Adipose tissue (tissue), 3 donors: ENCODE measurements around the gene PDE4B. TPM values are rescaled to one million over a fixed set of nuclear protein-coding genes. Genes with fewer than 3 reads are reported as not detected.
"Not testable (repeated sequence)": the region's sequence is repeated elsewhere in the genome, so short reads cannot be mapped to it uniquely, and the experiment has no call there.

ENCODE experiments used
- H3K27ac ChIP-seq: one replicate; pipeline ENCODE4 v1.5.1; 2013; ENCODE audit warnings: low read depth, low read length
- WGBS, 3 donors: extraction: QIAGEN DNeasy Blood & Tissue Kit; methylation state at CpG; one replicate each; pipeline ENCODE4 v1.1.7; 2013; 5-methylcytosine and 5-hydroxymethylcytosine counted together
- polyA plus RNA-seq, 3 donors: library from polyadenylated mRNA; stranded (reverse); fragments of 200-250 nt; gene quantifications; one replicate each; pipeline ENCODE4 v1.2.3, GENCODE V29; 2013
- donor health status: healthy with polysubstance abuse.
- donor health status: Bipolar disorder and iron deficiency.
- donor health status: healthy.

The PDE4B gene
- polyA plus RNA-seq, 3 donors, result 1.3 to 10.0 (median 9.4) TPM

DNA sequence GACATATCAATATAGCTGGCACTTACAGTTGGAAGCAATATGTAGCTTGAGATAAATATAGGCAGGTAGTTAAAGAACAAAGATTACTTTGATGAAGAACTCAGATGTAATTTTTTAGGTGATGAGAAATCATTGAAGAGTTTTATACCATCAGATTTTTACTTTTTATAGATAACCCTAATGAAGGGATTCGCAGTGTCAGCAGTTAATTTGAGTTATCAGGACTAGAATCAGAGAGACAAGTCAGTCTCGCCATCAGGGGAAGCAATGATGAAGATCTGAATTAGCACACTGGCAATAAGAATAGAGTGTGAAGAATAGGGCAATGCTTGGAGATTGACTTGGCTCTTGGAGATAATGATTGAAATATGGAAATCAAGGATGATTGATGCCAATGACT, 342.5 kb downstream of the PDE4B start:
- H3K27ac ChIP-seq, result no peak overlapping the region
- WGBS, 3 donors, result 75 to 92% (median 90%) methylated on average over 2 of the region's 2 CpGs

DNA sequence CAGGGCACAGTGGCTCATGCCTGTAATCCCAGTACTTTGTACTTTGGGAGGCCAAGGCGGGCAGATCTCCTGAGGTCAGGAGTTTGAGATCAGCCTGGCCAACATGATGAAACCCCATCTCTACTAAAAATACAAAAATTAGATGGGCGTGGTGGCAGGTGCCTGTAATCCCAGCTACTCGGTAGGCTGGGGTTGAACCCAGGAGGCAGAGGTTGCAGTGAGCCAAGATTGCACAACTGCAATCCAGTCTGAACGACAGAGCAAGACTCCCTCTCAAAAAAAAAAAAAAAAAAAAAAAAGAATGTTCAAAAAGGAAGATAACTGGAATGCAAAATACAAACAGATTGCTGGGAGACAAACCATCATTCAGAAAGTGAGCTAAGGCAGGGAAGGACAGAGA, 343.7 kb downstream of the PDE4B start:
- not testable (repeated sequence) for H3K27ac ChIP-seq
- WGBS, 3 donors, result 61 to 69% (median 69%) methylated on average over 4 of the region's 4 CpGs

DNA sequence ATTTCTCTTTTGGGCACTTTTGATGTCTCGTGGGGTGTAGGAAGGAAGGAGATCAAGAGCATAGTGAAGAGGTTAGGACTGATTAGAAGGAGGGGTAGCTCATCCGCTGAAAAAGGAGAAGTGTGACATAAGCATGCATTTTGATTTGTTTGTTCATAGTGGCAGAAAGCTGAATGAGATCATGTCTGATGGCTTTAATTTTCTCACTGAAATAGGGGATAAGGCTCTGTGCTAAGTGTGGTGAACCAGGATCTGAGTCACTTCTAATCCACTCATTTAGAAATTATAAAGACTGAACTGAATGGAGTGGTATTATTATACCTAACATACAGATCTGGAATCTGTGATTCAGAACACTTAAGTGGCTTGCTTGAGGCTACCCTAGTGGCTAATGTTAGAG, 344.5 kb downstream of the PDE4B start:
- WGBS, 3 donors, result 37 to 66% (median 55%) methylated on average over 2 of the region's 2 CpGs
- H3K27ac ChIP-seq, result no peak overlapping the region

DNA sequence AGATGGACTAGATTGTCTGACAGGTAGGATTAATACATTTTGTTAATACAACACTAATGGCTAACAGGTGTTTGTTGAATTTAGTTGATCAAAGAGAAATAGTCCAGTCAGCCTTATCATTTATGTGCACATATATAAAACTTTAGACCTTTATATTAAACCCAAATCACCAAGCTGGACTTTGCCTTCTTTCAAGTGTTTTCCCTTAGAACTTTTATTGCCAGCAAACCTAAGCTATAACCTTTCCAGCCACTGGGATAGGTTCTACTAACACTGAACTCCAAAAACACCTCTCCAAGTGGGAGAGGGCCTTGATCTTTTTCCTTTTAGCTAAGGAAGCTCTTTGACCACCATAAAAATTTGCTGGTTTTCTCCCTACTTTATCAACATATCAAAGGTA, 345.9 kb downstream of the PDE4B start:
- H3K27ac ChIP-seq, result no peak overlapping the region

DNA sequence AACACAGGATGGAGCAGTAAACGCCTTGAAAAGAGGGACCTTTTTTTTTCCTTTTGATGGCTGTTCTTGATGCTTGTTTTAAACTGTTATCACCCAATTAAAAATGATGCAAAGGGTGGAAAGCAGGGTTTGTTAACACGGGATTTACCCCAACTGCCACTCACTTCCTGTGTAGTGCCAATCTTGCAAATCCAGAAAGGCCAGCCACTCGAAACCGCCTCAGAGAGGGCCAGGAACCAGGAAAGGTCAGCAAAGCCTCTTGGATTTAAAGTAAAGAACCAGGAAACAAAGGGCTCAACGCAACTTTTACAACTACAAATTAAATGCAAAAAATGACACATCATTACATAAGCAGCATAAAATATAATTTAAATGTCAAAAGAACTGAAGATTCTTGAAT, 347.4 kb downstream of the PDE4B start:
- 51 to 59% (median 55%) methylated on average over 5 of the region's 5 CpGs for WGBS, 3 donors

DNA sequence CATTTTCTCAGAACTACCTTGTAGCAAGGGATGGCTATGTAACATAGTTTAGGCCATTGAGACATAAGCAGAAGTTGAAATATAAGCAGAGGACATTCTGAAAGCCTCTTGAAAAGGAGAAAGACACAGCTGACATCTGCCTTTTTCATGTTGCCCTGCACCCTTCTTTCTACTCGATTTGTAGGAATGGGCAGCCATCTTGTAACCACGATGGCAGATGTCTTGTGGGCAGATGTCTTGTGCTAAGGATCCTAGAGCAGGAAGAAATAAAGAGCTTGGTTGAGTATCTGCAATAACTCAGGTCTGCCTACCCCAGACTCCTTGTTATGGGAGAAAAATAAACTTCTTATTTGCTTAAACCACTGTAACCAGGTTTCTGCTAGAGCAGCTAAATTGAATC, 351.0 kb downstream of the PDE4B start:
- WGBS, 3 donors, result 38 to 50% (median 38%) methylated on average over 2 of the region's 2 CpGs
- H3K27ac ChIP-seq, result no peak overlapping the region

More for the DNA sequence above, 347.4 kb downstream of the PDE4B start:
- H3K27ac ChIP-seq, result no peak overlapping the region

DNA sequence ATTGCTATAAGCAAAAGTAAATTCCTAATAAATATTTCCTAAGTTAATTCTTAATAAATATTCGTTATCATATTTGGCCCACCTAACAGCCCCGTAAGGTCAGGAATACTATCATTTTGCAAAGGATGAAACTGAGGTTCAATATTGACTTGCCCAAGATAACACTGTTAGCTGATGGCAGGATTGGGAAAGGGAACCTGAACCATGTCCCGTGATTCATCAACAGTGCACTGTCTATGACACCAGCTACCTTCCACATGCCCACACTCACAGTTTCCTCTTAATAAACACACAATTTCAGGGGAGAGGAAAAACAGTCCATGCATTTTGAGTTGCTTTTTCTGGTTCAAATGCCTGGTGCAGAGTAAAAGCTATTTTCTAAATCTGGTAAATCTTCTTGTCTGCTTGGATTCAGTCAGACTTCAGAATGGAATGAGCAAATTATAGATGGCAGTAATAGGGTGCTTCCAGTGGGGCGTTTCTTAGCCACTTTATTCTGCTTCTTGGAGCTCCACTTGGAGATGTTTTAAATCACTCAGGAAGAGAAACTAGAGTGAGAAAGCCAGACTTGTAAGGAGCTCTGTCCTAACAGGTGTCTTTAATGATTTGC, 354.6 kb downstream of the PDE4B start:
- 61 to 89% (median 89%) methylated on average over 4 of the region's 4 CpGs for WGBS, 3 donors
- H3K27ac ChIP-seq, result no peak overlapping the region

DNA sequence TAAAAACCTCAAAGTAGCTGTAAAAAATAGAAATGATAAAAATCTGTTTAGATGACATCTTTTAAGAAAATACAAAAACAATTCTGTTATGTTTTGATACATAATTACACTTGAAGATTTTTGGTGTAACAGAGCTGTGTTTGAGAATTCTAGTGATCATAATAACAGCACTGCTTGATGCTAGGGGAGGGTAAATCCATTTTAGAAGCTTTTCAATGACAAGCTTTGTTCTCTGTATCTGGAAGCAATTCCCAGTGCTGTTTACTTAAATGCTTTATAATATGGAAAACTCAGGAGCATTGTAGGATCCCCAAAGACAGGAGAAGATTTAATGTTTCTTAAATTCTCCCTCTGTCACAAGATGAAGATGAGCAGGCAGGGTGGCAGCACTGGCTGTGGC, 359.3 kb downstream of the PDE4B start:
- H3K27ac ChIP-seq, result no peak overlapping the region

DNA sequence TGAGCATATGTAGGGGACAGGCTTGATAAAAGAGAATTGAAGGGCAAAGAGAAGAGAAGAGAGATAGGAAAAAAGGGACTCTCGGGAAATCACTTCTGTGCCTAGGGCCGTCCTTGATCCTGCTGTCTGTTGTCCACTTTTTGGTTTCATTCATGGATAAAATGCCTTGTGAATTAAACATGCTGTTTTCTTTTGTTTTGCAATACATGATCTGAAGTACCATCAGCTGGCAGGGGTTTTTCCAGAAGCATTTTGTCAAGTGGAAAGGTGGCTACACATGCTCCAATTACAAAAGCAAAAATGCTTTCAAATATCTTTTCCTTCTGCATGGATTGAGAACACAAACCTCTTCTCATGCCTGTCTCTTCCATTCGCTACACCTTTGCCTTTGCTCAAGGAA, 361.7 kb downstream of the PDE4B start:
- 61 to 81% (median 68%) methylated on average over 3 of the region's 3 CpGs for WGBS, 3 donors
- H3K27ac ChIP-seq, result no peak overlapping the region

DNA sequence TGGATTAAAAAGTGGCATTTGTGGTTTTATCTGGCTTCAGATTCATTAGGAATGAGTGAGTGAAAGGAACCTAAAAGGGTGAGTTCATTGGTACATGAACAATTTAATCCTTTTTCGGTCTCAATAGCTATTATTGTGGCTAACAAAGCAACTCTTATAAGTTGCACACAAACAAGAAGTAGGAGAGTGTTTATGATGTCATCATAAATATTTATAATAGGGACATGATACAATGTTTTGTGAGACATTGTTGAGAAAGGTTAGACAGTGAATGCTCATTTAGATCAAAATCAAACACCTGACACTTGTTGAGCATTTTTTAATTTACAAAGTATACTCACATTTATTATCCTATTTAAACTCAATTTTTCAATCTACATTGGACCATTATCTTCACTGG, 363.4 kb downstream of the PDE4B start:
- 76 to 94% (median 87%) methylated on average over 1 of the region's 1 CpG for WGBS, 3 donors
- H3K27ac ChIP-seq, result no peak overlapping the region

DNA sequence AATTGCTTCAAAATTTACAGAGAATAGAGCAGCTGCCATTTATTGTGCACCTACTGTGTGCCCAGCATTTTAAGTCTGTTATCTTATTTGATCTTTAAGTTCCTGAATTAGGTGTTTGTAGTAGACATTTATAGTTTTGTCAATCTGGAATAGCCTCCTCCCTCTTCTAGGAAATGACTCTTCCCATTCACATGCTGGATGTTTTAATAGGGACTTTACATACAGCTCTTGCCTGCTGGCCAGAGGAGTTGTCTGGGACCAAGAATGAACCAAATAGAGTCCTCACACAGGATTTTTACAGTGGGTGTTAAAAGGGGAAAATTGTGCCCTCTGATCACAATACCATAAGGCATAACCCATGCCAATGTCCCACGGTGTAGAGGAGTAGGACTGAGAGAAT, 367.1 kb downstream of the PDE4B start:
- H3K27ac ChIP-seq, result no peak overlapping the region
- WGBS, 3 donors, result 75 to 87% (median 81%) methylated on average over 1 of the region's 1 CpG

DNA sequence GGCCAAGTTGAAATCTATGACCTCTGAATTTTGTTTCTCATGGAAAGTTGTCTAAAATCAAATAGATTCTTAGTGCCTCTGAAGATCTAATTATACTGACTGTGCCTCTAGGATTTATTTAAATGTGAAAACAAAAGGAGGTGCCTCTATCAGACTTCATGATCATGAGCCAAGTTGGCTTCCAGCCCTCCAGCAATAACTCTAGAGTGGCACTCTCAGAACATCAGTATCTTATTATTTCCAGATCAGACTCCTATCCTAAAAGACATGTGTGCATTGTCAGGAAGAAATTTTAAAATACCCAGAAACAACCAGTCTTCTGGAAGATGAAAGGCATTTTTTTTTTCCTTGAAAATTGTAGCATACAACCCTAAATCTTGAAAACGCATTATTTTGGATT, 368.0 kb downstream of the PDE4B start:
- H3K27ac ChIP-seq, result no peak overlapping the region
- whole genome bisulfite sequencing, 3 donors, result 85 to 87% (median 85%) methylated on average over 1 of the region's 1 CpG

DNA sequence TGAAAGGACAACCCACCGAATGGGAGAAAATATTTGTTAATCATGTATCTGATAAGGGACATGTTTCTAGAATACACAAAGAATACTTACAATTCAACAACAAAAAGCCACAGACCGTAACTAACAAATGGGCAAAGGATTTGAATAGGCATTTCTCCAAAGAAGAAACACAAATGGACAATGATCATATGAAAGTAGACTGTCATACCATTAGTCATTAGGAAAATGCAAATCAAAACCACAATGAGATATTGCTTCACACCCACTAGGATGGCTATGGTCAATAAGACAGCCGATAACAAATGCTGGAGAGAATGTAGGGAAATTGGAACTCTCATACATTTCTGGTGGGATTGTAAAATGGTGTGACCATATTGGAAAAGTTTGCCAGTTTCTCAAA, 374.1 kb downstream of the PDE4B start:
- WGBS, 3 donors, result 81 to 94% (median 92%) methylated on average over 3 of the region's 3 CpGs

DNA sequence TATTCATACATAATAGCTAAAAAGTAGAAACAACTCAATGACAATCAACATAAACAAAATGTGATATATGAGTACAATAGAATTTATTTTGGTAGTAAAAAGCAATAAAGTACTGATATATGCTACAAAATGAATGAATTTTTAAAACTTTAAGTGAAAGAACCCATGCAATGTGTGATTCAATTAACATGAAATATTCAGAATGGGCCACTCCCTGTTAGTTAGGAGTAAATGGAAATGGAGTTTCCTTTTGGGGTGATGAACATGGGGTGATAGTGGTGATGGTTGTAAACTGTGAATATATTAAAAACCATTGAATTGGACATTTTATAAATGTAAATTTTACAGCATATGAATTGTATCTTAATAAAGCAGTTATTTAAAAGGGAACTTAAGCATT, 374.6 kb downstream of the PDE4B start:
- no peak overlapping the region for H3K27ac ChIP-seq

More for the DNA sequence above, 374.1 kb downstream of the PDE4B start:
- H3K27ac ChIP-seq, result no peak overlapping the region

DNA sequence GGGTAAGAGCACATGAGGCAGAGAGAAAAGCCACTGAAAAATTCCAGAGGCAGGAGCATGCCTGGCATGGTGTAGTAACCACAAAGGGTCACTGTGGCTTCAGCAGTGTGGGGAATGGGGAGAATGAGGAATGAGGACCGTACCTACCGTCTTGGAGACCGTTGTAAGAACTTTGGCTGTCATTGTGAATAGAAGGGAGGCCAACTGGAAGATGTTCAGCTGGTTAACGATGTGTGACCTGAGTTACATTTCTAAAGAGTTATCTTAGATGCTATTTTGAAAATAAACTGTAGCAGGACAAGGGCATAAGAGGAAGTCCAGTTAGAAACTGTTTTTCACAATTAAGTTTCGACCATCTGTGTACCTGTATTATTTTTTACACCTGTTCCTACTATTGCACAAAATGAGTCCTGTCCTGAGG, 375.8 kb downstream of the PDE4B start:
- H3K27ac ChIP-seq, result no peak overlapping the region
- WGBS, 3 donors, result 68 to 77% (median 76%) methylated on average over 5 of the region's 5 CpGs

DNA sequence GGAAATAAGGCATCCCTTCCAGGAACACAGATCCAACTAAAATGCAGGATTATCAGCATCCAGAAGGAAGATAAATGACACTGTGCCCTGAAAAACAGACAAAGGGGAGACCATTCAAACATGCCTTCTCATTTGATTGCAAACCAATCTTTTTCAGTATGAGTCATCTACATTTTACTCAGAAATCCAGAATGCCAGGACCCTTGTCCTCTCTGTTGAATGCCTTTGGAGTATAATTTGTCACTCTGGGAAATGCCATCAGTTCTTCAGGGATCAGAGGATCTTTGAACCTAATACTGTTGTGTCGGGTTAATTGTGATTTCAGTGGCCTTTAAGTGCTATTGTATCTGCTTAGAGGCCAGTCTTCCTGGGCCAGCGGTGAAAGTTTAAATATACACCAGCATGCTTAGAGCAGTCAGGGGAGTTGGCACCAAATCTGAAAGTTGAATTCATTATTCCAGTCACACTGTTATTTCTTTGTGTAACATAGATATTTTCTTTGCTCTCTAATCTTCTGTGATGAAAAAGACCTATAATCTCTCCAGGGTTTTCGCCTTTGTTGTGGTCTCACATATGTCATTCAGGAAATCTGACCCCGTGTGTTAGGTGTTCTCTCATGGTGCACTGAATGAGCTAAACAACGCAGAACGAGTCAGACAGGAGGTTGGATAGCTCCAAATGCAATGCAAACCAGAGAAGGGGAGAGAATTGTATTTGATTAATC, 376.4 kb downstream of the PDE4B start:
- H3K27ac ChIP-seq, result no peak overlapping the region
- WGBS, 3 donors, result 23 to 46% (median 43%) methylated on average over 6 of the region's 6 CpGs

DNA sequence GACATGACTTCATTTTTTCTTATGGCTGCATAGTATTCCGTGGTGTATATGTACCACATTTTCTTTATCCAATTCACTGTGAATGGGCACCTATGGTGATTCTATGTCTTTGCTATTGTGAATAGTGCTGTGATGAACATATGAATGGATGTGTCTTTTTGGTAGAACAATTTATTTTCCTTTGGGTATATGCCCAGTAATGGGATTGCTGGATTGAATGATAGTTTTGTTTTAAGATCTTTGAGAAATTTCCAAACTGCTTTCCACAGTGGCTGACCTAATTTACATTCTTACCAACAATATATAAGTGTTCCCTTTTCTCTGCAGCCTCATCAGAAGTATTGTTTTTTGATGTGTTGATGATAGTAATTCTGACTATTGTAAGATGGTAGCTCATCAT, 379.6 kb downstream of the PDE4B start:
- no peak overlapping the region for H3K27ac ChIP-seq
- 84 to 95% (median 94%) methylated on average over 1 of the region's 1 CpG for WGBS, 3 donors

DNA sequence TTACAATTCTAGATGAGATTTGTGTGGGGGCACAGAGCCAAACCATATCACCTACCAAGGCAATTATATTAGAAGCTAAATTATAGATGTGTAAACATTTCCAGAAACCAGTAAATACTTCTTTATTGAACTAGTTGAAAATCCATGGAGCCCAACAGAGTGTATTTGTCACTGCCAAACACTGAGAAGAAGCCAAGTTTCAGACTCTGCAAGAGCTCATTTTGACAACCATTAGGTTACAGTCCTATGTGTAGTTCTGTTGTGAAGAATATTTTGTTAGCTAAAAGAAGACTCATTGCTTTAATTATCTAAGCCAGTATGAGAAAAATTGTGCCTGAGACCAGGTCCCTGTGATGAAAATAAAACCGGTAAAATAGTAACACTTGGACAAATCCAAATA, 382.4 kb downstream of the PDE4B start:
- H3K27ac ChIP-seq, result no peak overlapping the region
- whole genome bisulfite sequencing, 3 donors, result 66 to 68% (median 66%) methylated on average over 1 of the region's 1 CpG

DNA sequence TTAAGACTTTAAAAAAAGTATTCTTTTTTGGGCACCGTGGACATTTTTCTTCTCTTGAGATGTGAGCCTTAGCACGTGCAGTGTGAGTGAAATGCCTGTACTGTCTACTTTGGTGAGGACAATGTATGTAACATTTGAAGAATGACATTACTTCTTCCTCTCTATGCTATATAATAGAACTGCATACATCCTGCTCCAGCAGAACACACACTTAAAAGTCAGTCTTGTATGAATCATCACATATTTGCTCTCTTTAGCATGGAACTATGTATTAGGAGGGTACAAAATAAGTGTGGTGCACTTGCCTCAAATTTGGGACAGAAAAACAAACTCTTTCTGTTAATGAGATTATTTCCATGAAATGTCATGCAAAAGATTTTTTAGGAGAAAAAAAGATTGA, 382.9 kb downstream of the PDE4B start:
- no peak overlapping the region for H3K27ac ChIP-seq
- 65 to 72% (median 70%) methylated on average over 2 of the region's 2 CpGs for WGBS, 3 donors

DNA sequence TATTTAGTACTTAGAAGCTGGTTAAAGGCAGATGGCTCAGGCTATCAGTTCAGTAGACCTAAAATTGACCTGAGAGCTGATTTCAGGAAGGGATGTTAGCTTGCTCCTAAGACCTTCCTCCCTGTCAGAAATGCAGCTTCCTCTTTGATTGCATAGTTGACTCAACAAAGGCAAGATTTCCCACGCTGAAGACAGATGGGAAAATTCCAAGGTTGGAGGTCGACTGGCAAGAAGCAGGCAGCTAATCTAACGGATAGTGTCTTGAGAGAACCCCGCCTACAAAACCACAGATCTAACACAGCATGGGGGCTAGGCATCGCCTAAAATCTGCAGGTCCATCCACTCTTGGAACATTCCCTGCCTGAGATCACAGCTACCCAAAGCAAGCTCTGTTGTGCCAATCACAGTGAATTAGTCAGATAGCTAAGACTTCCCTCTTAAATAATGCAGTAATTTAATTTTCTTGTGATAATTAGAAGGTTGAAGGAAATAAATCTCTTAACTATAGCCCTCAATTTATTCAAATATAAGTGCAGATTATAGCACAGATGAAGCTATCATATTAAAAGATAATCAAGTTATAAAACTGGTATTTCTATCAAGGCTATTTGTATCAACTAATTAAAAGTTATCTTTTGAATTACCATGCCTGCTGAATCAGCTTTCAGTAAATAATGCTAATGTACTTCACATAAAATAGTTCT, 383.5 kb downstream of the PDE4B start:
- WGBS, 3 donors, result 36 to 45% (median 36%) methylated on average over 5 of the region's 5 CpGs
- H3K27ac ChIP-seq, result no peak overlapping the region
